HepG2 (cell line): Measurements from ENCODE around the gene SEZ6L. TPM values are rescaled to one million over a fixed set of nuclear protein-coding genes. Genes with fewer than 3 reads are reported as not detected.

Experiments
- ATAC-seq: fragments of 200-7000 bp; cut with Tn5 transposase; 3 replicates; pipeline ENCODE4 v1.9.1; 2020; ENCODE audit warnings: mild to moderate bottlenecking, moderate library complexity
- BruUV-seq: library from RNA; stranded (reverse); fragments of 400-500 nt; replicated peaks from 2 replicates; lab custom pipeline; 2021; lab: Mats Ljungman, UMichigan
- CTCF ChIA-PET: fragments of 300-600 bp; formaldehyde crosslinking; extraction: SDS; loops from one replicate; lab custom pipeline; 2021; ENCODE audit warnings: low total read pairs, inconsistent platforms, low intra/inter-chr PET ratio; lab: Yijun Ruan, JAX
- POLR2A ChIA-PET: fragments of 350-600 bp; sonication (Branson Sonifier 250); formaldehyde crosslinking; loops from one replicate; lab custom pipeline; 2020; ENCODE audit warnings: antibody characterized with exemption, inconsistent platforms; lab: Yijun Ruan, JAX
- DNase-seq: peaks from one replicate; pipeline ENCODE4 v3.0.0-alpha.2; 2015; ENCODE audit warnings: low spot score
- FAIRE-seq: peaks from 3 replicates; lab custom pipeline; 2011; peaks lifted over from hg19 to GRCh38; lab: Jason Lieb, UNC
- H2AFZ ChIP-seq: one replicate; pipeline ENCODE4 v1.6.1; 2011; ENCODE audit warnings: low read length, inconsistent platforms
- H3K27ac ChIP-seq: fragments of 300-600 bp; 3 replicates; pipeline ENCODE4 v1.8.0; 2011; ENCODE audit warnings: mixed run types, mild to moderate bottlenecking, mixed read lengths, low read length, inconsistent platforms; ENCODE audit not compliant: insufficient read depth; ENCODE audit errors: extremely low read length
- H3K27me3 ChIP-seq, 2 experiments: fragments of 200-600 bp in 1 of 2; 2 replicates in 1 of 2; 3 replicates in 1 of 2; pipeline versions ENCODE4 v1.6.0 to v1.8.0; 2011; ENCODE audit warnings: low read length in 2 of 2, mild to moderate bottlenecking in 2 of 2, moderate library complexity in 2 of 2, inconsistent platforms in 1 of 2; ENCODE audit not compliant: insufficient read depth in 2 of 2, control insufficient read depth in 1 of 2
- H3K36me3 ChIP-seq, 2 experiments: fragments of 200-600 bp in 1 of 2; replicated peaks in 1 of 2; 2 replicates in 1 of 2; 3 replicates in 1 of 2; pipeline versions ENCODE4 v1.5.1 to v1.8.0; 2011; ENCODE audit warnings: low read length in 2 of 2, inconsistent platforms in 1 of 2; ENCODE audit not compliant: insufficient read depth in 2 of 2, control insufficient read depth in 1 of 2
- H3K4me1 ChIP-seq: 2 replicates; pipeline ENCODE4 v1.5.1; 2012; ENCODE audit warnings: low read length, inconsistent platforms; ENCODE audit not compliant: insufficient read depth
- H3K4me2 ChIP-seq: 2 replicates; pipeline ENCODE4 v1.6.0; 2011; ENCODE audit warnings: low read depth, low read length, inconsistent platforms
- H3K4me3 ChIP-seq, 3 experiments: fragments of 200-600 bp in 1 of 3; sonication (generic), shearing (Covaris generic) in 1 of 3; replicated peaks in 1 of 3; 2 replicates each; pipeline ENCODE4 v1.5.1; 2011 to 2016; ENCODE audit warnings: low read length in 3 of 3, inconsistent platforms in 2 of 3, low read depth in 2 of 3, mild to moderate bottlenecking in 2 of 3, control low read depth in 1 of 3, mixed read lengths in 1 of 3; ENCODE audit not compliant: insufficient read depth in 1 of 3
- H3K79me2 ChIP-seq: one replicate; pipeline ENCODE4 v1.6.1; 2011; ENCODE audit warnings: low read length, inconsistent platforms; ENCODE audit not compliant: insufficient read depth
- H3K9ac ChIP-seq: 2 replicates; pipeline ENCODE4 v1.6.0; 2011; ENCODE audit warnings: mild to moderate bottlenecking, low read depth, low read length, inconsistent platforms; ENCODE audit not compliant: insufficient read depth
- H3K9me3 ChIP-seq: 2 replicates; pipeline ENCODE4 v1.5.1; 2012; ENCODE audit warnings: mild to moderate bottlenecking, low read length
- H4K20me1 ChIP-seq: 2 replicates; pipeline ENCODE4 v1.6.0; 2011; ENCODE audit warnings: inconsistent platforms, mild to moderate bottlenecking, low read length, moderate library complexity; ENCODE audit not compliant: insufficient read depth
- CSRNP2 ChIP-seq: sonication (generic); formaldehyde crosslinking; conservative IDR thresholded peaks from 2 replicates; pipeline ENCODE4 v1.8.0; 2022; ENCODE audit warnings: low read depth, missing genetic modification reagents
- FOXK1 ChIP-seq: sonication (generic); formaldehyde crosslinking; IDR thresholded peaks from 2 replicates; pipeline ENCODE4 v1.4.0; 2020; ENCODE audit warnings: low read depth, missing genetic modification reagents, borderline replicate concordance
- NFRKB ChIP-seq: fragments of 450-650 bp; IDR thresholded peaks from 2 replicates; pipeline ENCODE4 v1.6.1; 2017
- ZBTB37 ChIP-seq: sonication (generic); formaldehyde crosslinking; IDR thresholded peaks from 2 replicates; pipeline ENCODE4 v1.4.0; 2020; ENCODE audit warnings: mild to moderate bottlenecking, missing genetic modification reagents
- WGBS: methylation state at CpG from one replicate; pipeline ENCODE4 v1.1.6; 2017; ENCODE audit warnings: low lambda C conversion rate; 5-methylcytosine and 5-hydroxymethylcytosine counted together
- in situ Hi-C: cut with HindIII; loops from 2 replicates; pipeline ENCODE4 v1.10.0; 2017; ENCODE audit warnings: low pct_unique_long_range_greater_than_20kb; ENCODE audit not compliant: extremely low pct_ligation_motif_present
- intact Hi-C: fragments of 100-400 bp; cut with micrococcal nuclease; formaldehyde crosslinking; loops from one replicate; pipeline ENCODE4 v1.10.0; 2022; ENCODE audit not compliant: unreplicated experiment
- polyA plus RNA-seq, 8 experiments: library from polyadenylated mRNA; depleted of rRNA in 3 of 8; stranded (reverse) in 7 of 8; unstranded in 1 of 8; fragments of >200 nt; fragmentation: Illumina TruSeq in 4 of 8; extraction: Trizol in 4 of 8; gene quantifications; 2 replicates each; pipeline versions ENCODE4 v1.2.1 to v1.2.3, GENCODE V29; 2011 to 2016; ENCODE audit warnings: low read depth in 4 of 8, missing spikeins in 1 of 8, mixed read lengths in 1 of 8; ENCODE audit not compliant: insufficient read depth in 1 of 8
- total RNA-seq, 5 experiments: library from RNA; depleted of rRNA; stranded (reverse); fragments of >200 nt; fragmentation: Illumina TruSeq; extraction: Trizol; gene quantifications; 2 replicates each; pipeline ENCODE4 v1.2.3, GENCODE V29; 2016; ENCODE audit warnings: low read depth in 1 of 5

Gene SEZ6L
- total and polyA plus RNA-seq, 2 of the 13 experiments (the other 11 are each of a cell fraction or from before 2014, with no cell fraction given), result not detected

- TF ChIP-seq ZBTB37 (CRISPR knock-in tag), result no peak
- TF ChIP-seq FOXK1 (CRISPR knock-in tag), result no peak
- no peak for TF ChIP-seq CSRNP2 (CRISPR knock-in tag)
Observed at GRCh38 chr22:26314171-26314570, 144.9 kb downstream of the SEZ6L start (continued).

- Histone ChIP-seq H3K27ac (no peak overlapping the region), H3K9me3 (no peaks in the 10 kb centered on the region)
- intact Hi-C loops, result loop anchor here (5.0 kb wide), 1 partner anchor 142 kb away; no protein-coding TSS in a partner anchor
- 8% methylated on average over 6 of the region's 6 CpGs for WGBS
- CTCF ChIA-PET, result no interaction called here
- no peak for TF ChIP-seq NFRKB
- TF ChIP-seq, all 625 proteins: peak for 0
- no peak overlapping the region for H3K9ac ChIP-seq
- H3K4me2 ChIP-seq, result no peak overlapping the region
- ATAC-seq (no peak), DNase-seq (no peak), FAIRE-seq (no peak)
- H3K79me2 ChIP-seq, result no peaks in the 10 kb centered on the region
- H4K20me1 ChIP-seq, result no peaks in the 10 kb centered on the region
- POLR2A ChIA-PET, result no interaction called here
- H3K4me1 ChIP-seq, result no peaks in the 10 kb centered on the region
- no peak overlapping the region for H2AFZ ChIP-seq
- H3K27me3 ChIP-seq, result peaks cover 0 to 32% of the 10 kb centered on the region in 2 experiments; a peak in 2 of 5 replicates
- H3K4me3 ChIP-seq, result no peak overlapping the region
- in situ Hi-C loops, result loop anchor here (5.0 kb wide), 1 partner anchor 142 kb away; no protein-coding TSS in a partner anchor
- BruUV-seq, result no TSS peak
- H3K36me3 ChIP-seq, result no peaks in the 10 kb centered on the region
Observed at GRCh38 chr22:26314656-26315055, 145.4 kb downstream of the SEZ6L start.
